ENCODE results near the gene GGPS1.
"Not testable (repeated sequence)": the region's sequence is repeated elsewhere in the genome, so short reads cannot be mapped to it uniquely, and the experiment has no call there.

Gene GGPS1

GRCh38 chr1:235375919-235376605 is 47.7 kb downstream of the GGPS1 start:
- DNase-seq (ENCODE audit: low read depth in 2 of 2): no peak
- no peak for TF ChIP-seq CTCF (IDR thresholded peaks at IDR 0.05; ENCODE audit: low read depth, low read length)

GRCh38 chr1:235378134-235378735 is 49.9 kb downstream of the GGPS1 start:
- not testable (repeated sequence) for H3K4me3 ChIP-seq (replicated peaks in 1 of 2; ENCODE audit: low read depth in 2 of 2, low read length in 2 of 2); DNase-seq (ENCODE audit: low read depth in 2 of 2)

More at GRCh38 chr1:235375919-235376605, 47.7 kb downstream of the GGPS1 start:
- no peak overlapping the region for H3K4me3 ChIP-seq (replicated peaks in 1 of 2; ENCODE audit: low read depth in 2 of 2, low read length in 2 of 2)

- not testable (repeated sequence) for DNase-seq (ENCODE audit: low read depth in 2 of 2); H3K4me3 ChIP-seq (replicated peaks in 1 of 2; ENCODE audit: low read depth in 2 of 2, low read length in 2 of 2)
Observed at GRCh38 chr1:235381955-235382739, 53.8 kb downstream of the GGPS1 start.

- not testable (repeated sequence) for DNase-seq (ENCODE audit: low read depth in 2 of 2); H3K4me3 ChIP-seq (replicated peaks in 1 of 2; ENCODE audit: low read depth in 2 of 2, low read length in 2 of 2)
Observed at GRCh38 chr1:235385633-235386032, 57.3 kb downstream of the GGPS1 start.

- peak in 1 of 2 donors; percentile 38 for DNase-seq (ENCODE audit: low read depth in 2 of 2)
- H3K4me3 ChIP-seq (replicated peaks in 1 of 2; ENCODE audit: low read depth in 2 of 2, low read length in 2 of 2): no peak overlapping the region
- TF ChIP-seq CTCF (IDR thresholded peaks at IDR 0.05; ENCODE audit: low read depth, low read length): no peak
Observed at GRCh38 chr1:235391874-235392273, 63.5 kb downstream of the GGPS1 start.

Data from cardiac fibroblast (primary cell).